AML-193 (cell line): ENCODE results near the gene CAMK2D.

ENCODE experiments used
- DNase-seq, 2 experiments: peaks; one replicate each; lab custom pipeline; 2025; lab: John Stamatoyannopoulos, UW

The CAMK2D gene

DNA sequence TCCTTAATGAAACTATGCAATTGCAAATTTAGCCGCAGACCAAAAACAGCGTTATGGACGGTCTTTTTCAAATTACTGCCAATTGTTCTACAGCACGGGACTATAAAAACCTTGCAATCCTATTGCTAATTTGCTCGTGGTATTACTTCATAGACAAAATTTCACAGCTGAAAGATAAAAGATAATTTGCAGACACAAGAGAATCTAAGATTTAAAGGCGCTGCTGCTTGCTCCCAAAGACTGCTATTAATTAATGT, 1.4 kb upstream of the CAMK2D start:
- DNase-seq, result peak in 1 of 2 experiments; percentile 66

DNA sequence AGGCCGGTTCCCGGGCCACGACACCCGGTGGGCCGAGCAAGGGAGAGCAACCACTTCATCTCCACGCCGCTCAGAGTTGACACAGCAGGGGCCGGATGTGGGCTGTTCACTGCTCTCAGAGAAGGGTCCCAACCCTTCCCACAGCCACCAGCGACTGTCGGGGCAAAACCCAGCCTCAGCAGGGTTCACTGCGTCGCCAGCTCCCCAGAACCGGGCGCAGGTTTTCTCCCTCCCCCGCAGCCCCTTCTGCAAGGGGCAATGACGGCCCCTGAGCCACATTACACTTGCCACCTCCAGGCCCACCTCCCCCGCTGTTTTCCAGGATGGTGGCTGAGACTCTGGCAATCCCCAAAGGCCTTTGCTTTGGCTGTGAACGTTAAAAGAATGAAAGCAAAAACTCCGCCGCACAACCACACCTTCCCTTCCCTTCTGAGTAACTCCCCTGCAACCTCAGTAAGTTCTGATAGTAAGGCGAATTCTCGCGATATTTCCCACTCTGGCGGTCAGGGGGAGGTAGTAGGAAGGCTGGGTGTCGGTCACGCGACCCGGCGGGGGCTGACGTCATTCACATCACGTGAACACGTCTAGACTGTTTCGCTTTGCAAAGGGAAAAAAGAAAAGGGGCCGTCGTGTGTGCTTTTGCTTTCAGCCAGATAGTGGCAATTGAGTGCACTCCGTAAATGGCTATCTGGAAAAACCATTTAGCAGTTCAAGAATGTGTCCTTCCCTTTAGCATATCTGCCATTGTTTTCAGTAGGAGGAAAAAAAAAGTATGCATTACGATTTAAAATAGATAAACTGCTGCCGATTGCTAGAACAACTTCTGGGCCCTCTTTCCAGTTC, 869 bp upstream of the CAMK2D start:
- DNase-seq, result peak; percentile 93 to 95

DNA sequence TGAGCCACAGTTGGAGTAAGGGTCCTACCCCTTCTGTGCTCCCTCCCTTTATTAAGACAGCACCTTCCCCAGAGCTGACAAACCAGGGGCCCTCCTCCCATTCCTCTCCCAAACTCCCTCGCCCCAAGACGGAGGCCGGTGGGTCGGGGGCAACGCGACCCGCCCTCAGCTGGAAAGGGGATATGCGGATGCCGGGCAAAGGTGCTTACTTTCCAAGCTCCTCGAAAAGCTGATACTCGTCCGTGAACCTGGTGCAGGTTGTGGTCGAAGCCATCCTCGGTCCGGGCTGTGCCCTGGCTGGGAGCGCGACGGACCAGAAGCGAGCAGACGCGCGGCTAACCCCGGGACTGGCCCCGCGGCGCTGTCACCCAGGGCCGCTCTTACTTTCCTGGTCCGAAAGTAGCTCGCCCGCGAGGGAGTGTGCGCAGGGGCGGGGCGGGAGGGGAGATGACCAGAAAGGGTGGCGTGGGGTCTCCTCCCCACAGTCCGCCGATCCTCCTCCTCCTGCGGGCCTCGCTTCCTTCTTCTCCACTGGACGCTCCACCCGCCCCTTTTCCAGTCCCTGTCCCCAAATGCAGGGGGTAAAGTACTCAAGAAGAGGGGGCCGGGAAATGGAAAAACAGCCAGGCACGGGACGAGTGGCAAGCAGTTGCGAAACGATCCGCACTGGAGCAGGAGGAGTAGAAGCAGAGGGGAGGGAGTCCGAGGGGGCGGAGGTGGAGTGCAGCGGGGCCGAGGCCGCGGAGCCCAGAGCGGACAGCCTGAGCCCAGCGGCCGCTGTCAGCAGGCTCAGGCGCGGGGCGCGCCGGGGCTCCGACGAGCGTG, 531 bp downstream of the CAMK2D start:
- DNase-seq, result peak; percentile 58 to 64

DNA sequence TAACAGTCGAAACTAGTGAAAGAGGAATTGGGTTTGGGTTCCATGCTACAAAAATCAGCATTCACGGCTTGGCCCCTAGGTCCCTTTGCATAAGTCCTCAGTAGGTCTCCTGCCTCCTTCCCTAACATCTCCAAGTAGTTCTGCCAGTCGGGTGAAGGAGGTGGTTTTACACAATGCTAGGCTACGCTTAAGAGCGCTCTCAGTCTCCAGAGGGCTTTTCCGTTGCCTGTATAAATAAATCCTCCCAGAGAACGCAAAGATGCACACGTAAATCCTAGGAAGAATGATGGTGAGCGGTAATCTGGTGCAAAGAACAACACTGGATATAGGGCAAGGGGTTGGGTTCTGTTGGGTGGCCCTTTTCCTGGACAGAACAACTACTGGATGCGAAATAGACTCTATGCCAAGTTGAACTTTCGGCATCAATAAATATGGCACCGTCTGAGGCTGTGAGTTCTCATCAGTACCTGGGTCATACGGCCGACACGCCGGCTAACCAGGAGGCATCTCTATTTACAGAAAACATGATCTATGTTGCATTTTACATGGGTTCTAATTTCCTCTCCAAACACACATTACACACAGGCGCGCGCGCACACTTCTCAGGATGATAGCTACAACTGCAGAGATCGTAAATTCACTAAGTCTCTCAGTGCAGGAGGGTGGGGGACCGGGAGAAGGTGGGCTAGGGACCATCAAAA, 1.3 kb downstream of the CAMK2D start:
- no peak for DNase-seq

DNA sequence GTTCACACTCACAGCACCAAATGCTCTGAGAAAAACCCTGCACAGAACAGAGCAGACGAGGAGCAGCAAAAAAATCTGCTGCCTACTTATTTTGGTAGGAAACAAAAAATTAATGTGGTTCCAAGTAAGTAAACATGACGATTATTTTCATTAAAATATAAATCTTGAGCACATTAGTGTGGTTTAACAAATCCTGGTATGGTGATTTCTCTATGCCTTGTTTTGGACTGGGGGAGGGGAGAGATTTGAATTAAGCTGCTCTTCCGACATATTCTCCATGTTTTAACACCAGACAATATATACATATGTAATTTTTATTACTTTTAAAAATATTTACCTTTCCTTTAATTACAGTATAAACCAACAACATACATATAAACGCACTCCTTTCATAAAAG, 1.8 kb downstream of the CAMK2D start:
- DNase-seq, result no peak

DNA sequence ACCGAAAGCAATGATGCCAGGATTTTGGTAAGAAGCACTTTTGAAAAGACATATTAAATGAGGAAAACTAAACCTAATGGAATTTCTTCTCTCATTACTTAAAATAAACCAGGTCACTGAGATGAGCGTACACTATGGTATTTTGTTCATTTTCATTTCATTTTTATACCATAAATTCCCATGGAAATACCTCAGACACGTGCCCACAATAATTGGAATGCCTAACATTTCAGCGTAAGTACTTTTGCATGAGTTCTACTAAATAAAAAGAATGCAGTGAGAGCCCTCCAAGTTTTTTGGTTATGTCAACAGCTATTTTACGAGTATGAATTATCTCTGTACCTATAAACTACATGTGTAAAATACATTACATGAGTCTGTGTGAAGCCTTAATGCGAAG, 3.2 kb downstream of the CAMK2D start:
- no peak for DNase-seq

DNA sequence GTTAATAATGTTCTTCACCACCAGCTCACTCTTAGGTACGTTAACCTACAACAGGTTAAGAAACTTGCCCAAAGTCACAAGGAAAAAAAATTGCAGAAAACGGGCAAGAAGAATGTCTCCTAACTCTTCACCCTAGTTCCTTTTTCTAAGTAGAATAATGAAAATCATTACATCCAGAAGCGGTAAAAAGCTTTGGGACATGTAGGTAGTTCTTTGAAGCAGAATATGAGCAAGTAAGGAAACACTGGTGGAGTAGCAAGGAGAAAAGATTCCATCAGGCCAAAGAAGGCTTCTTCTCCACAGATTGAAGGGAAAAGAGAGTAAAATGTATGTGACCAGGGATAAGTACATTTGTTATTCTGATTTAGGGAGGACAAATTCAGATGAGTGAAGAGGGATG, 4.1 kb downstream of the CAMK2D start:
- no peak for DNase-seq

DNA sequence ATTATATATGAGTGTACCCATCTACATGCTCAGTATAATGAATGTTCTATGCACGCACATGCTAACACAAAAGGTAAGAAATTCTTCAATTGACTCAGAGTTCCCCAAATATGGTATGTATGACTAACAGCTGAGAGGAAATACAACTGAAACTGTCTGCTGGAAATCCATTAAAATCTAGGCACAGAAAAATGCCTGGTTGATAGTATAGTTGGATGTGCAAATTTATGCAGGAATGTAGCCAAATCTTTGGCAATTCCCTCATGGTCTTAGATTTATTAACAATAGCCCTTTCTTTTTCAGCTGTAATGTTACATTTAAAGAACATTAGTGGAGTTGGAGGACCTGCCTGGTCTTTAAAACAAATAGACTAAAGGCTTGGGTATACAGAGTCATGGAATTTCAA, 5.5 kb downstream of the CAMK2D start:
- DNase-seq, result peak in 1 of 2 experiments; percentile 7

DNA sequence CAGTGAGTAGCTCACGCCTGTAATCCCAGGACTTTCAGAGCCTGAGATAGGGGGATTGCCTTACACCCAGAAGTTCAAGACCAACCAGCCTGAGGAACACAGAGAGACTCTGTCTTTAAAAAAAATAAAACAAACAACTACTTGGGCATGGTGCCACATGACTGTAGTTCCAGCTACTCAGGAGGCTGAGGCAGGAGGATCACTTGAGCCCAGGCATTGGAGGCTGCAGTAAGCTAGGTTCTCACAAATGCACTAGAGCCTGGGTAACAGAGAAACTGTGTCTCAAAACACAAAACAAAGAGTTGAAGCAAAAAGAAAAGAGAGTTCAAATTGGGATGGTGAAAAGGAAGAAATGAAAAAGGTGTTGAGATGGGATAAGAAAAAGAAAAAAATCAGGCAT, 10.8 kb downstream of the CAMK2D start:
- no peak for DNase-seq

DNA sequence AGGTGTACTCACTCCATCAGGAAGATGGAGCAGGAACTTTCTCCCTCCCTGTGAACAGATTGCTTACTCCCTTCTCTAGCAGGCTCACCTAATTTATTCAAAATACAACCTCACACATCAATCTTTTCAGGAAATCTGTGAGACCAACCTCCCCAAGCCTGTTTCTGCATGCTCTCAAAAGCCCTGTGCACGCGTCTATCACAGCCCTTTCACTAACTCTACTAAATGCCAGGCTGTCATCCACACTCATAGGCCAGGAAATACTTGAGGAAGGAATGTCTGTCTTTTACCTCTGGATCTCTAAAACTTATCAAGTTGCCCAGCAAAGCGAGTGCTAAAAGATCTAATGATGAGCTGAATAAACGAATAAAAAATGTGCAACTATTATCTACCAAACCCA, 11.2 kb downstream of the CAMK2D start:
- no peak for DNase-seq

DNA sequence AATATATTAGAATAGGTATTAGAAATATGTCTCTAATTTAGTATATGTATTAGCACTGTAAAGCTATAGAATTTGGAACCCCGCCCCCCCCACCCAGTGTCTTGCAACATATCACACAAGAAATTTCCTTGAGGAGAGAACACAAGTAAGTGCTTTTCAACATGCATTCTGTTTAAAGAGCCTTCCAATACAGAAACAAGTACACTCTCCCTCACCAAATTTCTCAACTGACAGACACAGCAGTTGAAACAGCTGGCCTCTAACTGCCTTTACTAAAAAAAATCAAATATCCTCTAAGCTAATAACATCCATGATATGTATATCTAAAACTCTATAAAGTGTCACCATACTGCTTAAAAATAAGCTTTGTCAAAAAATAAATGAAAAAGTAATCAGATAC, 12.4 kb downstream of the CAMK2D start:
- no peak for DNase-seq

DNA sequence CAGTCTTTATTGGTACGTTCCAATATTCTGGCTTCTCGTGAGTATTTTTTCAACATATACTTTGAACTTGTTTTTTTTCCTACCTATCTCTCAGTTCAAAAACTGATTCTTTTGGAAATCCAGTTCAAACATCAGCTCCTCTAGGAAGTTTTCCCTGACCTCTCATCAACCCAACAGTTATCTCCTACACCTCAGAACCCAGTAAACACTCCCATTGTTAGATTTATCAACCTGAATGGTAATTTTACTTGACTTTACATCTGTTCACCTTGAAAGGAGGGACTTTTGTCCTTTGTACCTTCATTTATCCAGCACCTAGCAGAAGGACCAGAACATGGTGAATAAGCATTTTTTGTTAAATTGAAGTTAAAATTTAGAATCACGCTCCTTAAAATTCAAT, 13.6 kb downstream of the CAMK2D start:
- no peak for DNase-seq

DNA sequence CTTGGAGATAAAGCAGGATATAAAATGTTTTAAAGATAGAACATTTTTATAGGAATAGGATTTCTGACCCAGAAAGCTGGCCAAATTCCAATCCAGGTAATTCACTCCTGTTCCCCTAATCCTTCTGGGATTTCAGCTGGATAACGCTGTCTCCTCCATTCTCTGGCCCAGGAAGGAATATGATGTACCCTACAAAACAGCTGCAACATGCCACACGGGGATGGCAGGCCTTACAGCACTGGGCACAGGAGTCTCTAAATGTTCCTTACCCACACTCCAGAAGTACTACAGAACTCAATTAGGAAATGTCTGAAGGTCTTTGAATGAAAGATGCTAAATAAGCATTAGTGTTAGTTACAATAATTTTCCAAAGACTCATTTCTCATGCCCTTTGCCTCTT, 15.8 kb downstream of the CAMK2D start:
- no peak for DNase-seq

DNA sequence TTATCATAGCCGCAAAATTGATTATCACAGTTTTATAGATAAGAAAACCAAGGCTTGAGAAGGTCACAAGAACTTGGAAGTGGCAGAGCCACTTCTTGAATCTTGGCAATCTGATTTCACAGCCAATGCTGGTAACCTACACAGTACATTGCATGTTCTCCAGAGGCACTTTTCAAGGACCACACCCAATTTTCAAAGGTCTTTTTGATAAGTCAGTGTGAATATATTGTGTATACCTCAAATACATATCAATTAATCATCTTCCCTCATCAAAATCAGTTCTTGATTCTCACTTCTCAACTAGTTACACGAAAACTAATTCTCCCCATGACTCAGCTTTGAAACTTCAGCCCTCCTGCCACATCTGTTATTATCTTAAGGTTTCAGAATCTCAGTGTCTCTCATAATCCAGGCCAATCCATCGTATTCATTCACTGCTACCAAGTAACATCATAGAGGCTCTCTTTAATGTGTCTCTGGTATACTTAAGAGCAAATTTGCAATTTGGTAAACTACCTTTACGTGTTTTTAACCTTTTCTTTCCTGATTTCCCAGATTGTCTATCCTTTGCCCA, 16.8 kb downstream of the CAMK2D start:
- DNase-seq, result no peak

DNA sequence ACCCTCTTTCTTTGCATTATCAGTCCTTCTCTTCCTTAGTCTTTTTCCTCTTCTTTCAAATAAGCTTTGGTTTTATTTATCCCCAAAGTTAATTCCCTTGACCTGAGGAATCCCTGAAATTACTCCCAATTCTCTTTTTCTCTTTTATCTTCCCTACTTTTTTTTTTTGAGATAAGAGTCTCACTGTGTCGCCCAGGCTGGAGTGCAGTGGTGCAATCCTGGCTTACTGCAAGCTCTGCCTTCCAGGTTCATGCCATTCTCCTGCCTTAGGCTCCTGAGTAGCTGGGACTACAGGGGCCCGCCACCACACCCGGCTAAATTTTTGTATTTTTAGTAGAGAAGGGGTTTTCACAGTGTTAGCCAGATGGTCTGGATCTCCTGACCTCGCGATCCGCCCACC, 17.8 kb downstream of the CAMK2D start:
- no peak for DNase-seq

DNA sequence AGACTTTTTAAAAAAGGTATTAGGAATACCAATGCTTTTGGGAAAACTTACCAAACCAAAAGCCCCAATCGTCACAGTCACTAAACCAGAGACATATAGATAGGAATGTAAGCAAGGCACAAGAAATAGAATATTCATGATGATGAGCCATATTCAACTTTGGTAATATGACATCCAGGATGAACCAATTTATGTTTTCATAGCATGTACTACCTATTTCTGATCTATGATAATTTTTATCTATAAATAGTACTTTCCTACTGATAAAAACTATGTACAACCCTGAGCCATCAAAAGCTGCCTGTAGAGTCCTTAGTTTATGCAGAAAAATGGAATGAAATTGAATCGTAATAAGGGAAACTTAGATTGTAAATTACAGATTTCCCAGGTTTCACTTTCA, 18.9 kb downstream of the CAMK2D start:
- DNase-seq, result no peak

DNA sequence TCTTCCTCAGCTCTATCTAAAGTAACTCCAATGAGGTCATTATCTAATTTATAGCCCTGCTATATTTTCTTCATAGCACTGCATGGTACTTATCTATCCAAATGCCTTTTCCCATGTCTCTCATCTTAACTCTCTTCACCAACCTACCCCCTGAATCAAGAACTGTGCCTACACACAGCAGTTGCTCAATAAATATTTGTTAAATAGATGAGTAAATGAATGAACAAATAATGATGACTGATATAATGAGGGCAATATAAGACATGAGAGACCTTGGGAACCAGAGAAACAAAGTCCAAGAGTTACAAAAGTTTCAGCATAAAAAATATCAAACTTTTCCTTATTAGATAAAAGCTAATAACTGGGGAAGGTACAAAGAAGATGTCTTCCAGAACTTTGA, 19.6 kb downstream of the CAMK2D start:
- DNase-seq, result no peak

DNA sequence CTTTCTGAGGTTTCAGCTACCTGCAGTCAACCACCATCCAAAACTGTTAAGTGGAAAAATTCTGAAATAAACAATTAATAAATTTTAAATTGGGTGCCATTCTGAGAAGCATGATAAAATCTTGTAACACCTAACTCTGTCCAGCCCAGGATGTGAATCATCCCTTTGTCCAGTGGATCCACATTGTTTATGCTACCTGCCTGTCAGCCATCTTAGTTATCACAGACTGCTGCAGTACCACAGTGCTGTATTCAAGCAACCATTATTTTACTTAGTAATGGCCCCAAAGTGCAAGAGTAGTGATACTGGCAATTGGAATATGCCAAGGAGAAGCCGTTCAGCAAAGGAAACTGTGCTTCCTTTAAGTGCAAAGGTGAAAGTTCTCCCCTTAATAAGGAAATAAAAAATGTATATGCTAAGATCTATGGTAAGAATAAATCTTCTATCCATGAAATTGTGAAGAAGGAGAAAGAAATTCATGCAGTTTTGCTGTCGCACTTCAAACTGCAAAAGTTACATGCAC, 20.6 kb downstream of the CAMK2D start:
- no peak for DNase-seq

DNA sequence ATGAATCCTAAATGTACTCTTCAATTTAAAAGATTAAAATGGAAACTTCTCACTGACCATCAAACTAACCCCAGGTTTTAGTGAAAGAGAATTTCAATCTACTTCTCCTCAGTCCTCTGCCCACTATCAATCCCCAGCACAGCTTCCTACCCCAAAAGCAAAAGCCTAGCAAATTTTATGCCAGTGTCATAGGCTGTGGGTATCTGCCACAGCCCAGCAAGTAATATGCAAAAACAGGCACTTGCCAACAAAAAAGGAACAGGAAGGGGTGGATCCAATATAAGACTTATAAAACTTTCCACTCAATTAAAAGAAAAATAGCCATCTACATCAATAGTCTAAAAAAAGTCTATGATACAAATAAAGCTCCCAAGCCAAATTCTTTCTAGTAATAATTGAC, 22.3 kb downstream of the CAMK2D start:
- no peak for DNase-seq

DNA sequence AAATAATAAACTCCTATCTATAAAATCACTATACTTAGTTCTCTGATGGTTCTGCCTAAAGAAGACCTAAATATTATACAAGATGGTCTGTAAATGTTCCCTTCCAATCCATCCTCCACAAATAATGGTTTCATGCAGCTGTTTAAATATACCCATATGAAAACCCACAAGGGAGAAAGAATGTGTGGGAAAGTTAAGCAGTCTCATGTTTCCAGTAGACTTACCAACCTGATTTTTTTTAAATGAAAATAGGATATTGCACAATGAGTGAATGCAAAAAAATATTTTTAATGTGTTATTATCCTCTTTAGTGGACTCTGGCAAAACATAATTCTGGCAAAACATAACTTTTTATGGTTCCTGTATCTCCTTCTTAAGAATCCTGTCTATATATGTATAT, 23.3 kb downstream of the CAMK2D start:
- DNase-seq, result no peak

DNA sequence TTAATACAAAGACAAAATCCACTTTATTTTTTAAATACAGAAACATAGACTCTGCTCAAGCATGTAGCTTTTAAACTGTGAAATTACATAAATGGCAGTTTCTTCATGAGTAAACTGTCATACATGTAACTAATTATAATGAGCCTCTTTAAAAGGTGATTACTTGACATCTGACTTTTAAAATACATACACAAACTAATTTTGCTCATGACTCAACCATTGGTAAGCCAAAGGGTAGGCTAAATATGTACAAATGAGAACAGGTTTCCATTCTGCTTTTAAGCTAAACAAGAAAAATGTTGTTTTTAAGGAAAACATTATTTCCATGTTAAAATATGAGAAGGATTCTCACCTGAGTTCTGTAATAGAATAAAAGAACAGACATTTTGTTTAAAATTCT, 27.9 kb downstream of the CAMK2D start:
- no peak for DNase-seq

DNA sequence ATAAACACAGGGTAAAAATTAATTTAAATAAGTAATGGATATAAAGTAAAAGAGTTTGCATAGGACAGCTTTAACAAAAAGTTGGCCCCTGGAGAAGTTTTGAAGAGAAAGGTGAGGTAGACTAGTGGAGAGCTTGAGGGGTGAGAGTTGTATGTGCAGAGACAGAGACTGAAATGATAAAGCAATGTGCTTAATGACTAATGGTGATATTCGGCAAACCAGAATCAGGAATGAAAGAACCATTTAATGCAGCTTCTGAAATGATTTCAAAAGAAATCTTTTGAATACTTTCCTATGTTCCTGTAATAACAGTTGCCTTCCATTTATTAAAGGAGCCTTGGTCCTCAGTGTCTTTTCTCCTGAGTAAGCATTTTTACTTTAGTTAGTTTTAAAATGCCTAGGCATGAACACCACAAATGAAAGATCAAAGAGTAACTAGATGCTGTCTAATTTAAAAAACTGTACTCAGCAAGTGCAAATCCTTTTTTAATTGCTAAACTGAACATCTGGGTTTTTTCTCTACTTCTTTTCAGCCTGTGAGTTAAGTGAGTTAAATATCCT, 28.5 kb downstream of the CAMK2D start:
- DNase-seq, result no peak
